H9 (cell line): ENCODE data around the gene DPF3. TPM values are rescaled to one million over a fixed set of nuclear protein-coding genes. Genes with fewer than 3 reads are reported as not detected.

Source experiments
- DNase-seq: peaks from one replicate; pipeline ENCODE4 v3.0.0-alpha.2; 2017
- H2AFZ ChIP-seq: one replicate; pipeline ENCODE4 v1.6.1; 2013; ENCODE audit warnings: mild to moderate bottlenecking, low read length, control low read depth, moderate library complexity
- H2AK5ac ChIP-seq: 2 replicates; pipeline ENCODE4 v1.6.1; 2013; ENCODE audit warnings: low read length, control low read depth, mixed read lengths; ENCODE audit not compliant: insufficient read length
- H2BK120ac ChIP-seq: one replicate; pipeline ENCODE4 v1.6.1; 2013; ENCODE audit warnings: low read depth, mild to moderate bottlenecking, low read length, control low read depth, inconsistent platforms; ENCODE audit not compliant: poor library complexity, severe bottlenecking
- H2BK12ac ChIP-seq: 2 replicates; pipeline ENCODE4 v1.6.1; 2013; ENCODE audit warnings: low read length, control low read depth, mixed read lengths, low read depth; ENCODE audit not compliant: insufficient read length
- H2BK15ac ChIP-seq: 2 replicates; pipeline ENCODE4 v1.6.1; 2013; ENCODE audit warnings: low read depth, low read length, control low read depth
- H2BK20ac ChIP-seq: one replicate; pipeline ENCODE4 v1.6.1; 2013; ENCODE audit warnings: low read depth, mild to moderate bottlenecking, low read length, control low read depth, inconsistent platforms; ENCODE audit not compliant: poor library complexity, severe bottlenecking
- H2BK5ac ChIP-seq: 2 replicates; pipeline ENCODE4 v1.6.1; 2013; ENCODE audit warnings: low read length, control low read depth, mixed read lengths; ENCODE audit not compliant: insufficient read length
- H3K14ac ChIP-seq: 2 replicates; pipeline ENCODE4 v1.6.1; 2013; ENCODE audit warnings: low read length, control low read depth; ENCODE audit not compliant: insufficient read depth
- H3K18ac ChIP-seq: 2 replicates; pipeline ENCODE4 v1.6.1; 2013; ENCODE audit warnings: low read depth, mild to moderate bottlenecking, mixed read lengths, low read length, control low read depth; ENCODE audit not compliant: insufficient read length
- H3K23ac ChIP-seq: 2 replicates; pipeline ENCODE4 v1.6.1; 2013; ENCODE audit warnings: low read length, control low read depth, mixed read lengths, low read depth; ENCODE audit not compliant: insufficient read length
- H3K23me2 ChIP-seq: 2 replicates; pipeline ENCODE4 v1.6.1; 2013; ENCODE audit warnings: low read depth, mild to moderate bottlenecking, mixed read lengths, low read length, control low read depth; ENCODE audit not compliant: insufficient read length, poor library complexity, severe bottlenecking
- H3K27ac ChIP-seq: 2 replicates; pipeline ENCODE4 v1.5.1; 2013; ENCODE audit warnings: low read length, control low read depth, mixed read lengths, low read depth; ENCODE audit not compliant: insufficient read length
- H3K27me3 ChIP-seq: 2 replicates; pipeline ENCODE4 v1.6.1; 2013; ENCODE audit warnings: low read length, control low read depth, inconsistent platforms; ENCODE audit not compliant: insufficient read depth
- H3K4ac ChIP-seq: 2 replicates; pipeline ENCODE4 v1.6.1; 2013; ENCODE audit warnings: low read depth, mild to moderate bottlenecking, control low read depth, inconsistent platforms, low read length, moderate library complexity
- H3K4me1 ChIP-seq: 2 replicates; pipeline ENCODE4 v1.6.1; 2013; ENCODE audit warnings: low read length, control low read depth, inconsistent platforms; ENCODE audit not compliant: insufficient read depth
- H3K4me2 ChIP-seq: 2 replicates; pipeline ENCODE4 v1.6.1; 2013; ENCODE audit warnings: low read length, control low read depth, mixed read lengths; ENCODE audit not compliant: insufficient read length, insufficient read depth
- H3K56ac ChIP-seq: 2 replicates; pipeline ENCODE4 v1.6.1; 2013; ENCODE audit warnings: low read depth, mild to moderate bottlenecking, mixed read lengths, low read length, control low read depth; ENCODE audit not compliant: insufficient read length
- H3K79me1 ChIP-seq: 2 replicates; pipeline ENCODE4 v1.6.1; 2013; ENCODE audit warnings: low read depth, mild to moderate bottlenecking, moderate library complexity, low read length, control low read depth, inconsistent platforms; ENCODE audit not compliant: insufficient read depth, poor library complexity, severe bottlenecking
- H3K79me2 ChIP-seq: 2 replicates; pipeline ENCODE4 v1.6.1; 2013; ENCODE audit warnings: low read length, control low read depth, inconsistent platforms; ENCODE audit not compliant: insufficient read depth
- H3K9ac ChIP-seq: 2 replicates; pipeline ENCODE4 v1.6.1; 2013; ENCODE audit warnings: low read length, control low read depth, mixed read lengths; ENCODE audit not compliant: insufficient read length; ENCODE audit errors: extremely low read depth
- H3K9me3 ChIP-seq: one replicate; pipeline ENCODE4 v1.6.1; 2013; ENCODE audit warnings: low read depth, low read length, inconsistent platforms; ENCODE audit not compliant: control insufficient read depth
- H3T11ph ChIP-seq: one replicate; pipeline ENCODE4 v1.6.1; 2013; ENCODE audit warnings: mild to moderate bottlenecking, low read length, control low read depth, inconsistent platforms
- H4K20me1 ChIP-seq: one replicate; pipeline ENCODE4 v1.6.1; 2013; ENCODE audit not compliant: control insufficient read depth, insufficient read length, insufficient read depth
- H4K5ac ChIP-seq: 2 replicates; pipeline ENCODE4 v1.6.1; 2013; ENCODE audit warnings: low read depth, mild to moderate bottlenecking, mixed read lengths, low read length, control low read depth; ENCODE audit not compliant: insufficient read length
- H4K8ac ChIP-seq: replicated peaks from 2 replicates; pipeline ENCODE4 v1.6.1; 2013; ENCODE audit warnings: low read length, control low read depth, mixed read lengths, low read depth; ENCODE audit not compliant: insufficient read length
- H4K91ac ChIP-seq: 2 replicates; pipeline ENCODE4 v1.6.1; 2013; ENCODE audit warnings: low read depth, mild to moderate bottlenecking, moderate library complexity, mixed read lengths, low read length, control low read depth; ENCODE audit not compliant: insufficient read length
- H3K27ac Mint-ChIP-seq, 3 experiments: 2 replicates in 2 of 3; 3 replicates in 1 of 3; pipeline ENCODE4 v1.8.0; 2020 to 2021; ENCODE audit warnings: mixed read lengths in 3 of 3, mild to moderate bottlenecking in 1 of 3, moderate library complexity in 1 of 3
- H3K27me3 Mint-ChIP-seq: 2 replicates; pipeline ENCODE4 v1.8.0; 2021; ENCODE audit warnings: low read depth, mild to moderate bottlenecking, moderate library complexity, mixed read lengths
- H3K36me3 Mint-ChIP-seq, 3 experiments: 2 replicates in 2 of 3; 3 replicates in 1 of 3; pipeline ENCODE4 v1.8.0; 2020 to 2021; ENCODE audit warnings: low read depth in 3 of 3, mixed read lengths in 3 of 3; ENCODE audit not compliant: insufficient read depth in 1 of 3
- H3K4me1 Mint-ChIP-seq, 2 experiments: 2 replicates each; pipeline ENCODE4 v1.8.0; 2020; ENCODE audit warnings: mixed read lengths in 2 of 2
- H3K4me3 Mint-ChIP-seq, 2 experiments: 2 replicates in 1 of 2; 3 replicates in 1 of 2; pipeline ENCODE4 v1.8.0; 2020 to 2021; ENCODE audit warnings: mild to moderate bottlenecking in 2 of 2, mixed read lengths in 2 of 2, moderate library complexity in 1 of 2
- H3K9me3 Mint-ChIP-seq, 2 experiments: 2 replicates in 1 of 2; 3 replicates in 1 of 2; pipeline ENCODE4 v1.8.0; 2020; ENCODE audit warnings: mild to moderate bottlenecking in 2 of 2, mixed read lengths in 2 of 2, moderate library complexity in 1 of 2
- WGBS: extraction: QIAGEN DNeasy Blood & Tissue Kit; methylation state at CpG from one replicate; pipeline ENCODE4 v1.1.7; 2013; ENCODE audit warnings: missing lambda C conversion rate, low lambda C conversion rate, mixed read lengths; ENCODE audit not compliant: insufficient read length; ENCODE audit errors: extremely low coverage; 5-methylcytosine and 5-hydroxymethylcytosine counted together
- total RNA-seq: library from RNA; stranded (reverse); gene quantifications from 2 replicates; pipeline ENCODE4 v1.2.1, GENCODE V29; 2021
- TF ChIP-seq, protein P1 (sequence below): fragments of 200-600 bp; sonication (generic); conservative IDR thresholded peaks from 3 replicates; pipeline ENCODE4 v1.8.0; 2021; ENCODE audit warnings: antibody characterized with exemption, mild to moderate bottlenecking

The DPF3 gene
- total RNA-seq, 1 experiment from 2014 or later, result not detected

DNA sequence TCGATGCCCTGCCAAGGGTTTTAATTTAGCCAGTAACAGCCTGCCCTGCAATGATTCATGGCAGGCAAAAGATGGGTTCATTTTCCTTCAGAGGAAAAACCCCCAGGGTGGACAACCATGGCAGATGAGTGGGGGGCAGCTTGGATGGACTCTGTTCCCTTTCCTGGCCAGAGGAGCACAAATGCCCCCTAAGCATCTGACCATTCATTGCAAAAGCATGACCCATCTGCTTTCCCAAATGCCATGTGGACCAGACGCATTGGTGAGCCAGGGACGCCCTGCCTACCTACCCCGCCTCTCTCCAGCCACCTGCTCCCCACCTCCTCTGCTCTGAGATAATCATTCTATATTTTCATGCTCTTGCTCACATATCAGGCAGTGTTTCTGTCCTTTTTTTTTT, 281.9 kb downstream of the DPF3 start:
- no peak overlapping the region for H3K23ac ChIP-seq
- H2AK5ac ChIP-seq, result no peak overlapping the region
- no peak overlapping the region for H2BK120ac ChIP-seq
- WGBS, result no CpG with 5 or more reads among the region's 4 CpGs
- no peaks in the 10 kb centered on the region for H3K4me1 ChIP-seq
- H4K5ac ChIP-seq, result no peak overlapping the region
- Mint-ChIP-seq H3K4me3 (no peak overlapping the region), H3K36me3 (no peaks in the 10 kb centered on the region; a peak in 1 of 7 replicates), H3K27me3 (peaks cover 7% of the 10 kb centered on the region), H3K9me3 (no peaks in the 10 kb centered on the region), H3K4me1 (peaks cover under 1 to 9% of the 10 kb centered on the region in 2 experiments; a peak in 2 of 4 replicates), H3K27ac (no peak overlapping the region; a peak in 1 of 7 replicates)
- H3K9me3 ChIP-seq, result no peaks in the 10 kb centered on the region
- H2BK5ac ChIP-seq, result no peak overlapping the region
- H4K8ac ChIP-seq, result no peak overlapping the region
- no peak overlapping the region for H4K91ac ChIP-seq
- no peak overlapping the region for H3K4me2 ChIP-seq
- DNase-seq, result peak; percentile 7
- H3K4ac ChIP-seq, result no peak overlapping the region
- no peak overlapping the region for H3T11ph ChIP-seq
- H2BK20ac ChIP-seq, result no peak overlapping the region
- H2BK15ac ChIP-seq, result no peak overlapping the region
- no peak overlapping the region for H3K9ac ChIP-seq
- H3K14ac ChIP-seq, result no peak overlapping the region
- H2AFZ ChIP-seq, result no peak overlapping the region
- no peaks in the 10 kb centered on the region for H3K79me1 ChIP-seq
- no peak overlapping the region for H3K56ac ChIP-seq
- no peaks in the 10 kb centered on the region for H3K23me2 ChIP-seq
- no peak overlapping the region for H3K18ac ChIP-seq
- H2BK12ac ChIP-seq, result no peak overlapping the region
- H4K20me1 ChIP-seq, result no peaks in the 10 kb centered on the region
- no peaks in the 10 kb centered on the region for H3K27me3 ChIP-seq
- TF ChIP-seq, protein P1, sequence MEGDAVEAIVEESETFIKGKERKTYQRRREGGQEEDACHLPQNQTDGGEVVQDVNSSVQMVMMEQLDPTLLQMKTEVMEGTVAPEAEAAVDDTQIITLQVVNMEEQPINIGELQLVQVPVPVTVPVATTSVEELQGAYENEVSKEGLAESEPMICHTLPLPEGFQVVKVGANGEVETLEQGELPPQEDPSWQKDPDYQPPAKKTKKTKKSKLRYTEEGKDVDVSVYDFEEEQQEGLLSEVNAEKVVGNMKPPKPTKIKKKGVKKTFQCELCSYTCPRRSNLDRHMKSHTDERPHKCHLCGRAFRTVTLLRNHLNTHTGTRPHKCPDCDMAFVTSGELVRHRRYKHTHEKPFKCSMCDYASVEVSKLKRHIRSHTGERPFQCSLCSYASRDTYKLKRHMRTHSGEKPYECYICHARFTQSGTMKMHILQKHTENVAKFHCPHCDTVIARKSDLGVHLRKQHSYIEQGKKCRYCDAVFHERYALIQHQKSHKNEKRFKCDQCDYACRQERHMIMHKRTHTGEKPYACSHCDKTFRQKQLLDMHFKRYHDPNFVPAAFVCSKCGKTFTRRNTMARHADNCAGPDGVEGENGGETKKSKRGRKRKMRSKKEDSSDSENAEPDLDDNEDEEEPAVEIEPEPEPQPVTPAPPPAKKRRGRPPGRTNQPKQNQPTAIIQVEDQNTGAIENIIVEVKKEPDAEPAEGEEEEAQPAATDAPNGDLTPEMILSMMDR, result no peak
- H3K27ac ChIP-seq, result no peak overlapping the region
- H3K79me2 ChIP-seq, result no peaks in the 10 kb centered on the region
